Astrocyte (in vitro differentiated cells and primary cell): ENCODE results near the gene FOXP3.

ENCODE experiments used
- CTCF ChIP-seq: IDR thresholded peaks from 2 replicates; pipeline ENCODE4 v1.5.1; 2011; ENCODE audit warnings: low read depth, mild to moderate bottlenecking, inconsistent platforms, low read length, moderate library complexity; ENCODE audit not compliant: insufficient read depth
- EZH2 ChIP-seq: IDR thresholded peaks from 2 replicates; pipeline ENCODE4 v1.6.1; 2012; ENCODE audit warnings: mild to moderate bottlenecking, low read length, inconsistent platforms; ENCODE audit not compliant: insufficient read depth

DNA sequence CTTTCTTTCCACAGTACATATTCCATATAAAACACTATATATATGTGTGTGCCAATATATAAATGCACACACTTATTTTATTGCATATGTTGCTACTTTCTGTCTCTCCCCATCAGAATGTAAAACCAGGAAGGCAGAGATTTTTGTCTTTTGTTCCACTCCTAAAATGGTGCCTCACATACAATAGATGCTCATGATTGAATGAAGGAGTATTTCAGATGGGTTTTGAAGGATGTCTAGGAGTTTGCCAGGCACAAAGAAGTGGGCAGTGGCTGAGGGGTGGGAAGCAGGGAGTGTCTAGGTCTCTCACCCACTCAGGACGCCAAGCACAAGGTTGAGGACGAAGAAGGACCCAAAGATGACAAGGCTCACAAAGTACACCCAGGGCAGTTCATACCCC lies 36.8 kb downstream of the FOXP3 start:
- no peak for TF ChIP-seq CTCF
- no peak for TF ChIP-seq EZH2
